ENCODE data around the gene SORBS1.

Gene SORBS1

GRCh38 chr10:95392217-95392584, 169.0 kb downstream of the SORBS1 start:
- no peak overlapping the region for H3K27ac Mint-ChIP-seq
- no peaks in the 10 kb centered on the region for H3K9me3 Mint-ChIP-seq
- H3K4me3 Mint-ChIP-seq = no peak overlapping the region
- H3K36me3 Mint-ChIP-seq (ENCODE audit: low read depth) = no peaks in the 10 kb centered on the region
- peaks cover 13% of the 10 kb centered on the region for H3K4me1 Mint-ChIP-seq (ENCODE audit: low read depth)
- no peak for DNase-seq (ENCODE audit: low spot score)
- peaks cover 8% of the 10 kb centered on the region for H3K27me3 Mint-ChIP-seq (ENCODE audit: low read depth)

- Mint-ChIP-seq H3K4me1 (ENCODE audit: low read depth) (peaks cover 13% of the 10 kb centered on the region), H3K9me3 (no peaks in the 10 kb centered on the region), H3K27me3 (ENCODE audit: low read depth) (peaks cover 8% of the 10 kb centered on the region), H3K36me3 (ENCODE audit: low read depth) (no peaks in the 10 kb centered on the region), H3K27ac (no peak overlapping the region), H3K4me3 (no peak overlapping the region)
- no peak for DNase-seq (ENCODE audit: low spot score)
These were observed 169.5 kb downstream of the SORBS1 start for GRCh38 chr10:95391581-95392216.

GRCh38 chr10:95391164-95391563, 170.0 kb downstream of the SORBS1 start:
- Mint-ChIP-seq H3K4me3 (no peak overlapping the region), H3K36me3 (ENCODE audit: low read depth) (no peaks in the 10 kb centered on the region), H3K9me3 (no peaks in the 10 kb centered on the region), H3K4me1 (ENCODE audit: low read depth) (peaks cover 13% of the 10 kb centered on the region), H3K27me3 (ENCODE audit: low read depth) (peaks cover 8% of the 10 kb centered on the region), H3K27ac (no peak overlapping the region)
- DNase-seq (ENCODE audit: low spot score) = no peak

- no peak for DNase-seq (ENCODE audit: low spot score)
- Mint-ChIP-seq H3K4me1 (ENCODE audit: low read depth) (peaks cover 13% of the 10 kb centered on the region), H3K27me3 (ENCODE audit: low read depth) (peaks cover 11% of the 10 kb centered on the region), H3K36me3 (ENCODE audit: low read depth) (no peaks in the 10 kb centered on the region), H3K9me3 (no peaks in the 10 kb centered on the region), H3K27ac (no peak overlapping the region), H3K4me3 (no peak overlapping the region)
These were observed 171.2 kb downstream of the SORBS1 start for GRCh38 chr10:95389982-95390381.

- Mint-ChIP-seq H3K4me1 (ENCODE audit: low read depth) (peaks cover 12% of the 10 kb centered on the region), H3K27me3 (ENCODE audit: low read depth) (peaks cover 11% of the 10 kb centered on the region), H3K9me3 (no peaks in the 10 kb centered on the region), H3K4me3 (no peak overlapping the region), H3K27ac (no peak overlapping the region), H3K36me3 (ENCODE audit: low read depth) (no peaks in the 10 kb centered on the region)
- no peak for DNase-seq (ENCODE audit: low spot score)
These were observed 172.0 kb downstream of the SORBS1 start for GRCh38 chr10:95389176-95389575.

GRCh38 chr10:95388539-95388938, 172.6 kb downstream of the SORBS1 start:
- Mint-ChIP-seq H3K4me1 (ENCODE audit: low read depth) (peaks cover 10% of the 10 kb centered on the region), H3K9me3 (no peaks in the 10 kb centered on the region), H3K27me3 (ENCODE audit: low read depth) (peaks cover 12% of the 10 kb centered on the region), H3K4me3 (no peak overlapping the region), H3K36me3 (ENCODE audit: low read depth) (no peaks in the 10 kb centered on the region), H3K27ac (no peak overlapping the region)
- DNase-seq (ENCODE audit: low spot score) = no peak

- peaks cover 10% of the 10 kb centered on the region for H3K4me1 Mint-ChIP-seq (ENCODE audit: low read depth)
- H3K9me3 Mint-ChIP-seq = no peaks in the 10 kb centered on the region
- H3K36me3 Mint-ChIP-seq (ENCODE audit: low read depth) = no peaks in the 10 kb centered on the region
- no peak overlapping the region for H3K27ac Mint-ChIP-seq
- peaks cover 12% of the 10 kb centered on the region for H3K27me3 Mint-ChIP-seq (ENCODE audit: low read depth)
- no peak for DNase-seq (ENCODE audit: low spot score)
- H3K4me3 Mint-ChIP-seq = no peak overlapping the region
These were observed 173.1 kb downstream of the SORBS1 start for GRCh38 chr10:95388109-95388471.

- H3K27ac Mint-ChIP-seq = no peak overlapping the region
- H3K4me1 Mint-ChIP-seq (ENCODE audit: low read depth) = peaks cover 5% of the 10 kb centered on the region
- DNase-seq (ENCODE audit: low spot score) = peak; percentile 64
- no peak overlapping the region for H3K4me3 Mint-ChIP-seq
- H3K36me3 Mint-ChIP-seq (ENCODE audit: low read depth) = no peaks in the 10 kb centered on the region
- H3K9me3 Mint-ChIP-seq = no peaks in the 10 kb centered on the region
- peaks cover 23% of the 10 kb centered on the region for H3K27me3 Mint-ChIP-seq (ENCODE audit: low read depth)
These were observed 177.0 kb downstream of the SORBS1 start for GRCh38 chr10:95384011-95384704.

GRCh38 chr10:95382596-95382995, 178.6 kb downstream of the SORBS1 start:
- Mint-ChIP-seq H3K4me3 (no peak overlapping the region), H3K9me3 (no peaks in the 10 kb centered on the region), H3K27ac (no peak overlapping the region), H3K27me3 (ENCODE audit: low read depth) (peaks cover 23% of the 10 kb centered on the region), H3K36me3 (ENCODE audit: low read depth) (no peaks in the 10 kb centered on the region), H3K4me1 (ENCODE audit: low read depth) (peaks cover 5% of the 10 kb centered on the region)
- no peak for DNase-seq (ENCODE audit: low spot score)

GRCh38 chr10:95382174-95382573, 179.0 kb downstream of the SORBS1 start:
- no peaks in the 10 kb centered on the region for H3K36me3 Mint-ChIP-seq (ENCODE audit: low read depth)
- no peak overlapping the region for H3K27ac Mint-ChIP-seq
- H3K27me3 Mint-ChIP-seq (ENCODE audit: low read depth) = peaks cover 23% of the 10 kb centered on the region
- DNase-seq (ENCODE audit: low spot score) = no peak
- peaks cover 5% of the 10 kb centered on the region for H3K4me1 Mint-ChIP-seq (ENCODE audit: low read depth)
- H3K9me3 Mint-ChIP-seq = no peaks in the 10 kb centered on the region
- no peak overlapping the region for H3K4me3 Mint-ChIP-seq

- Mint-ChIP-seq H3K4me1 (ENCODE audit: low read depth) (peaks cover 2% of the 10 kb centered on the region), H3K9me3 (no peaks in the 10 kb centered on the region), H3K36me3 (ENCODE audit: low read depth) (no peaks in the 10 kb centered on the region), H3K27me3 (ENCODE audit: low read depth) (peaks cover 46% of the 10 kb centered on the region), H3K27ac (no peak overlapping the region), H3K4me3 (no peak overlapping the region)
- no peak for DNase-seq (ENCODE audit: low spot score)
These were observed 183.2 kb downstream of the SORBS1 start for GRCh38 chr10:95377950-95378349.

GRCh38 chr10:95375418-95375817, 185.8 kb downstream of the SORBS1 start:
- Mint-ChIP-seq H3K36me3 (ENCODE audit: low read depth) (no peaks in the 10 kb centered on the region), H3K4me1 (ENCODE audit: low read depth) (peaks cover 2% of the 10 kb centered on the region), H3K4me3 (no peak overlapping the region), H3K27me3 (ENCODE audit: low read depth) (peaks cover 55% of the 10 kb centered on the region), H3K27ac (no peak overlapping the region), H3K9me3 (no peaks in the 10 kb centered on the region)
- no peak for DNase-seq (ENCODE audit: low spot score)

GRCh38 chr10:95374597-95375209, 186.5 kb downstream of the SORBS1 start:
- no peak overlapping the region for H3K27ac Mint-ChIP-seq
- H3K9me3 Mint-ChIP-seq = no peaks in the 10 kb centered on the region
- no peak overlapping the region for H3K4me3 Mint-ChIP-seq
- H3K27me3 Mint-ChIP-seq (ENCODE audit: low read depth) = peaks cover 54% of the 10 kb centered on the region
- H3K4me1 Mint-ChIP-seq (ENCODE audit: low read depth) = peaks cover 2% of the 10 kb centered on the region
- no peaks in the 10 kb centered on the region for H3K36me3 Mint-ChIP-seq (ENCODE audit: low read depth)
- peak; percentile 65 for DNase-seq (ENCODE audit: low spot score)

- no peak for DNase-seq (ENCODE audit: low spot score)
- Mint-ChIP-seq H3K4me3 (no peak overlapping the region), H3K9me3 (no peaks in the 10 kb centered on the region), H3K4me1 (ENCODE audit: low read depth) (peaks cover 2% of the 10 kb centered on the region), H3K27ac (no peak overlapping the region), H3K36me3 (ENCODE audit: low read depth) (no peaks in the 10 kb centered on the region), H3K27me3 (ENCODE audit: low read depth) (peaks cover 58% of the 10 kb centered on the region)
These were observed 187.5 kb downstream of the SORBS1 start for GRCh38 chr10:95373660-95374059.

Measured in T-helper 2 cell treated with Interferon-gamma antibody and Interleukin-4, amounts not matched to agents 5 μg/mL and 100 μg/mL, for 36 hours (primary cell).